ENCODE measurements around the gene PSMB9.

Gene PSMB9

GRCh38 chr6:32851025-32851424 is 3.0 kb upstream of the PSMB9 start:
- DNase-seq (ENCODE audit: low read depth), result no peak
- TF ChIP-seq, protein P1, sequence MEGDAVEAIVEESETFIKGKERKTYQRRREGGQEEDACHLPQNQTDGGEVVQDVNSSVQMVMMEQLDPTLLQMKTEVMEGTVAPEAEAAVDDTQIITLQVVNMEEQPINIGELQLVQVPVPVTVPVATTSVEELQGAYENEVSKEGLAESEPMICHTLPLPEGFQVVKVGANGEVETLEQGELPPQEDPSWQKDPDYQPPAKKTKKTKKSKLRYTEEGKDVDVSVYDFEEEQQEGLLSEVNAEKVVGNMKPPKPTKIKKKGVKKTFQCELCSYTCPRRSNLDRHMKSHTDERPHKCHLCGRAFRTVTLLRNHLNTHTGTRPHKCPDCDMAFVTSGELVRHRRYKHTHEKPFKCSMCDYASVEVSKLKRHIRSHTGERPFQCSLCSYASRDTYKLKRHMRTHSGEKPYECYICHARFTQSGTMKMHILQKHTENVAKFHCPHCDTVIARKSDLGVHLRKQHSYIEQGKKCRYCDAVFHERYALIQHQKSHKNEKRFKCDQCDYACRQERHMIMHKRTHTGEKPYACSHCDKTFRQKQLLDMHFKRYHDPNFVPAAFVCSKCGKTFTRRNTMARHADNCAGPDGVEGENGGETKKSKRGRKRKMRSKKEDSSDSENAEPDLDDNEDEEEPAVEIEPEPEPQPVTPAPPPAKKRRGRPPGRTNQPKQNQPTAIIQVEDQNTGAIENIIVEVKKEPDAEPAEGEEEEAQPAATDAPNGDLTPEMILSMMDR (conservative IDR thresholded peaks at IDR 0.05; ENCODE audit: low read depth, low read length), result no peak
- no peak overlapping the region for H3K4me3 ChIP-seq (ENCODE audit: low read length)

GRCh38 chr6:32852018-32852843 is 1.8 kb upstream of the PSMB9 start:
- peak overlapping the region; percentile 81 for H3K4me3 ChIP-seq (ENCODE audit: low read length)
- DNase-seq (ENCODE audit: low read depth), result no peak
- TF ChIP-seq, protein P1 (conservative IDR thresholded peaks at IDR 0.05; ENCODE audit: low read depth, low read length), result no peak

- peak overlapping the region; percentile 81 for H3K4me3 ChIP-seq (ENCODE audit: low read length)
- DNase-seq (ENCODE audit: low read depth), result peak; percentile 9
- TF ChIP-seq, protein P1 (conservative IDR thresholded peaks at IDR 0.05; ENCODE audit: low read depth, low read length), result no peak
These were observed 1.0 kb upstream of the PSMB9 start for GRCh38 chr6:32852844-32853540.

- H3K4me3 ChIP-seq (ENCODE audit: low read length), result peak overlapping the region; percentile 81
- DNase-seq (ENCODE audit: low read depth), result no peak
- TF ChIP-seq, protein P1 (conservative IDR thresholded peaks at IDR 0.05; ENCODE audit: low read depth, low read length), result no peak
These were observed 585 bp downstream of the PSMB9 start for GRCh38 chr6:32854376-32855178.

GRCh38 chr6:32855467-32856174 is 1.6 kb downstream of the PSMB9 start:
- TF ChIP-seq, protein P1 (conservative IDR thresholded peaks at IDR 0.05; ENCODE audit: low read depth, low read length), result no peak
- H3K4me3 ChIP-seq (ENCODE audit: low read length), result no peak overlapping the region
- no peak for DNase-seq (ENCODE audit: low read depth)

DNA sequence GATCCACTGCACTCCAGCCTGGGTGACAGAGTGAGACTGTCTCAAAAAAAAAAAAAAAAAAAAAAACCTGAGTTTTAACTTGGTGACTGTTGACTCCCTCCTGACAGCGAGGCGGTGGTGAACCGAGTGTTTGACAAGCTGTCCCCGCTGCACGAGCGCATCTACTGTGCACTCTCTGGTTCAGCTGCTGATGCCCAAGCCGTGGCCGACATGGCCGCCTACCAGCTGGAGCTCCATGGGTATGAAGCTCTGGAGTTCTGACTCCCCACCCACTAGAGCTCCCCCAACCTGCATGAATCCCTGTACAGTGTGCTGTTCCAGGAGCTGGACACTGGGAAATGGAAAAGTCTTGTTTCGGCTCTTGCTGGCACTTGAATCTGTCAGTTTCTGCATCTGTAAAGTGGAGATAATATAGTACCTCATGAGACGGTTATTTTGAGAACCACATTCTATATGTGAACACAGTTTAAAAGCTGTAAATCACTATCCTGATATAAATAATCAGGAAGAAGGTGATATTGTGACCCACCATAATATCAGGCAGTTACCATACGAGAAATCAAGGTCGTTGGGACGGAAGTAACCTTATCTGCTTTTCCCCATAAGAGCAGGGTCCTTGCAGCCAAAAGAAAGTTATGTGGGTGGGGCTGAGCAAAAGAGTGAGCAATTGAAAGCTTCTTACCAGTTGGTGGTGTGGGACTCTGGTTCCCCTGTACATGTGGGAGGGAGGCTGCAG is 3.3 kb downstream of the PSMB9 start:
- DNase-seq (ENCODE audit: low read depth), result no peak
- TF ChIP-seq, protein P1 (conservative IDR thresholded peaks at IDR 0.05; ENCODE audit: low read depth, low read length), result no peak
- no peak overlapping the region for H3K4me3 ChIP-seq (ENCODE audit: low read length)
